Putamen (tissue), 1 donor: ENCODE results near the gene CLEC7A.

ENCODE experiments used
- DNase-seq: peaks from one replicate; pipeline ENCODE4 v3.0.0-alpha.2; 2016; ENCODE audit warnings: low spot score

Gene CLEC7A

GRCh38 chr12:10094646-10095395 lies 35.2 kb downstream of the CLEC7A start:
- no peak for DNase-seq

GRCh38 chr12:10088955-10089900 lies 40.8 kb downstream of the CLEC7A start:
- DNase-seq = no peak

GRCh38 chr12:10088031-10088430 lies 42.0 kb downstream of the CLEC7A start:
- DNase-seq = no peak

GRCh38 chr12:10086387-10086786 lies 43.6 kb downstream of the CLEC7A start:
- no peak for DNase-seq

GRCh38 chr12:10084733-10085132 lies 45.3 kb downstream of the CLEC7A start:
- DNase-seq = no peak

GRCh38 chr12:10082117-10082874 lies 47.7 kb downstream of the CLEC7A start:
- no peak for DNase-seq

- no peak for DNase-seq
Measured at GRCh38 chr12:10075451-10075850, 54.5 kb downstream of the CLEC7A start.

- no peak for DNase-seq
Measured at GRCh38 chr12:10073261-10073660, 56.7 kb downstream of the CLEC7A start.

- DNase-seq = no peak
Measured at GRCh38 chr12:10072131-10072530, 57.9 kb downstream of the CLEC7A start.

- DNase-seq = no peak
Measured at GRCh38 chr12:10070380-10070779, 59.6 kb downstream of the CLEC7A start.

GRCh38 chr12:10069976-10070375 lies 60.0 kb downstream of the CLEC7A start:
- DNase-seq = no peak

- no peak for DNase-seq
Measured at GRCh38 chr12:10069099-10069498, 60.9 kb downstream of the CLEC7A start.

- no peak for DNase-seq
Measured at GRCh38 chr12:10068644-10069043, 61.4 kb downstream of the CLEC7A start.

- no peak for DNase-seq
Measured at GRCh38 chr12:10067942-10068341, 62.1 kb downstream of the CLEC7A start.

GRCh38 chr12:10067264-10067663 lies 62.7 kb downstream of the CLEC7A start:
- no peak for DNase-seq
